ENCODE measurements around the gene KMT2D.

Gene KMT2D

GRCh38 chr12:49060237-49061156, at the start of gene KMT2D:
Gene KMT2D, minus strand, starts transcription at chr12:49060794. Its CDS starts 5,470 bp downstream, at chr12:49055324.
- peak; percentile 78 for DNase-seq

GRCh38 chr12:49109641-49110463, 49.3 kb upstream of the KMT2D start:
- no peak for DNase-seq

GRCh38 chr12:49108958-49109404, 48.4 kb upstream of the KMT2D start:
- DNase-seq, result no peak

- DNase-seq, result no peak
These were observed 45.0 kb upstream of the KMT2D start for GRCh38 chr12:49105504-49106084.

GRCh38 chr12:49104822-49105221, 44.2 kb upstream of the KMT2D start:
- DNase-seq, result no peak

- DNase-seq, result no peak
These were observed 39.8 kb upstream of the KMT2D start for GRCh38 chr12:49100380-49100779.

GRCh38 chr12:49098703-49099102, 38.1 kb upstream of the KMT2D start:
- DNase-seq, result no peak

GRCh38 chr12:49098035-49098451, 37.4 kb upstream of the KMT2D start:
- DNase-seq, result no peak

- DNase-seq, result no peak
These were observed 36.8 kb upstream of the KMT2D start for GRCh38 chr12:49097381-49097780.

- no peak for DNase-seq
These were observed 34.4 kb upstream of the KMT2D start for GRCh38 chr12:49094975-49095365.

GRCh38 chr12:49094160-49094974, 33.8 kb upstream of the KMT2D start, which contains the start of gene DHH:
Gene DHH, minus strand, starts transcription at chr12:49094801. Its CDS starts 289 bp downstream, at chr12:49094512.
- DNase-seq, result peak; percentile 57

GRCh38 chr12:49093792-49094159, 33.2 kb upstream of the KMT2D start:
- no peak for DNase-seq

GRCh38 chr12:49092816-49093406, 32.3 kb upstream of the KMT2D start:
- DNase-seq, result no peak

- DNase-seq, result no peak
These were observed 31.7 kb upstream of the KMT2D start for GRCh38 chr12:49092086-49092815.

GRCh38 chr12:49091836-49092085, 31.2 kb upstream of the KMT2D start:
- no peak for DNase-seq

GRCh38 chr12:49091056-49091835, 30.7 kb upstream of the KMT2D start:
- DNase-seq, result no peak

GRCh38 chr12:49089821-49090773, 29.5 kb upstream of the KMT2D start:
- no peak for DNase-seq

- DNase-seq, result no peak
These were observed 28.3 kb upstream of the KMT2D start for GRCh38 chr12:49088932-49089330.

GRCh38 chr12:49088150-49088931, 27.7 kb upstream of the KMT2D start:
- DNase-seq, result peak; percentile 88

Measured in DMS79 (cell line).